ENCODE results near the gene GLB1L2. TPM values are rescaled to one million over a fixed set of nuclear protein-coding genes. Genes with fewer than 3 reads are reported as not detected.

Gene GLB1L2
- total and polyA plus RNA-seq, 2 of the 4 experiments (the other 2 are of a cell fraction) = under 0.01 to 0.26 TPM

DNA sequence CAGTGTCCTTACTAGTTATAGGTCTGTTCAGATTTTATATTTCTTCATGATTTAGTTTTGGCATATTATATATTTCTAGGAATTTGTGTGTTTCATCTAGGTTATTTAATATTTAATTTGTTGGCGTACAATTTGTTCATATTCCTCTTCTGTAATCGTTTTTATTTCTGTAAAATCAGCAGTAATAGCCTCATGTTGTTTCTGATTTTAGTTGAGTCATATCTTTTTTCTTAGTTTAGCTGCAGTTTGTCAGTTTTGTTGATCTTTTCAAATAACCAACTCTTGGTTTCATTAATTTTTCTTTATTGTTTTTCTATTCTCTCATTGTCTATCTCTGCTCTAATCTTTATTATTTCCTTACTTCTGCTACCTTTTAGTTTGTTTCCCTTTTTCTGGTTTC, 20.3 kb downstream of the GLB1L2 start:
- dilution Hi-C loops (cut with HindIII; ENCODE audit: low sequenced_read_pairs, unreplicated experiment) = no loop called here
- in situ Hi-C loops (cut with MboI; ENCODE audit: low sequenced_read_pairs) = no loop called here

More for the DNA sequence above, 20.3 kb downstream of the GLB1L2 start:
- no peak overlapping the region for H4K91ac ChIP-seq (ENCODE audit: insufficient read depth, low read depth, low read length)
- no peak overlapping the region for H3K9ac ChIP-seq (ENCODE audit: low read depth, low read length)
- H3K4me2 ChIP-seq (ENCODE audit: low read depth, low read length) = no peak overlapping the region
- DNase-seq (no peak), ATAC-seq (ENCODE audit: low read depth) (no peak)
- CTCF ChIA-PET = interaction anchor here (0.7 kb wide), 1 partner anchor 14 kb away, joined by 3 read pairs; no protein-coding TSS in a partner anchor
- no peak overlapping the region for H4K5ac ChIP-seq (ENCODE audit: low read depth, low read length)
- H2AFZ ChIP-seq (replicated peaks; ENCODE audit: low read length, poor library complexity) = no peak overlapping the region
- no peak overlapping the region for H2BK20ac ChIP-seq (ENCODE audit: low read depth, low read length)
- intact Hi-C loops (cut with micrococcal nuclease) = no loop called here
- H3K4me3 ChIP-seq (ENCODE audit: insufficient read depth, low read depth, low read length) = no peak overlapping the region
- no peaks in the 10 kb centered on the region for H3K27me3 ChIP-seq (ENCODE audit: control insufficient read depth, insufficient read depth, low read length)
- H3K23ac ChIP-seq (ENCODE audit: low read depth, low read length) = no peak overlapping the region
- no peak overlapping the region for H3K4ac ChIP-seq (ENCODE audit: low read depth, low read length)
- no peaks in the 10 kb centered on the region for H3K9me1 ChIP-seq (ENCODE audit: insufficient read depth, low read length)
- H3K79me1 ChIP-seq (ENCODE audit: low read depth in 1 of 2, low read length in 2 of 2) = no peaks in the 10 kb centered on the region
- TF ChIP-seq NFE2L2 (IDR thresholded peaks at IDR 0.05; ENCODE audit: low read depth, low read length) (no peak), MXI1 (IDR thresholded peaks at IDR 0.05; ENCODE audit: borderline replicate concordance, low read depth, low read length) (no peak), CEBPB (IDR thresholded peaks at IDR 0.05; ENCODE audit: low read depth, low read length) (no peak), CHD1 (IDR thresholded peaks at IDR 0.05; ENCODE audit: low read depth, low read length) (no peak), RFX5 (IDR thresholded peaks at IDR 0.05; ENCODE audit: low read depth, low read length) (no peak), SMC3 (IDR thresholded peaks at IDR 0.05; ENCODE audit: low read depth, low read length) (no peak), FOS (IDR thresholded peaks at IDR 0.05; ENCODE audit: low read depth, low read length) (no peak), MAZ (IDR thresholded peaks at IDR 0.05; ENCODE audit: borderline replicate concordance, low read depth, low read length) (no peak), RAD21 (IDR thresholded peaks at IDR 0.05; ENCODE audit: low read length) (no peak), POLR2A (IDR thresholded peaks at IDR 0.05; ENCODE audit: low read depth, low read length) (no peak), RCOR1 (IDR thresholded peaks at IDR 0.05; ENCODE audit: insufficient replicate concordance, low read length) (no peak), MAFK (IDR thresholded peaks at IDR 0.05; ENCODE audit: low read depth, low read length) (no peak)
- TF ChIP-seq, protein P1, sequence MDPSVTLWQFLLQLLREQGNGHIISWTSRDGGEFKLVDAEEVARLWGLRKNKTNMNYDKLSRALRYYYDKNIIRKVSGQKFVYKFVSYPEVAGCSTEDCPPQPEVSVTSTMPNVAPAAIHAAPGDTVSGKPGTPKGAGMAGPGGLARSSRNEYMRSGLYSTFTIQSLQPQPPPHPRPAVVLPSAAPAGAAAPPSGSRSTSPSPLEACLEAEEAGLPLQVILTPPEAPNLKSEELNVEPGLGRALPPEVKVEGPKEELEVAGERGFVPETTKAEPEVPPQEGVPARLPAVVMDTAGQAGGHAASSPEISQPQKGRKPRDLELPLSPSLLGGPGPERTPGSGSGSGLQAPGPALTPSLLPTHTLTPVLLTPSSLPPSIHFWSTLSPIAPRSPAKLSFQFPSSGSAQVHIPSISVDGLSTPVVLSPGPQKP (IDR thresholded peaks at IDR 0.05; ENCODE audit: borderline replicate concordance, low read depth, low read length) = no peak
- TF ChIP-seq, protein P2, sequence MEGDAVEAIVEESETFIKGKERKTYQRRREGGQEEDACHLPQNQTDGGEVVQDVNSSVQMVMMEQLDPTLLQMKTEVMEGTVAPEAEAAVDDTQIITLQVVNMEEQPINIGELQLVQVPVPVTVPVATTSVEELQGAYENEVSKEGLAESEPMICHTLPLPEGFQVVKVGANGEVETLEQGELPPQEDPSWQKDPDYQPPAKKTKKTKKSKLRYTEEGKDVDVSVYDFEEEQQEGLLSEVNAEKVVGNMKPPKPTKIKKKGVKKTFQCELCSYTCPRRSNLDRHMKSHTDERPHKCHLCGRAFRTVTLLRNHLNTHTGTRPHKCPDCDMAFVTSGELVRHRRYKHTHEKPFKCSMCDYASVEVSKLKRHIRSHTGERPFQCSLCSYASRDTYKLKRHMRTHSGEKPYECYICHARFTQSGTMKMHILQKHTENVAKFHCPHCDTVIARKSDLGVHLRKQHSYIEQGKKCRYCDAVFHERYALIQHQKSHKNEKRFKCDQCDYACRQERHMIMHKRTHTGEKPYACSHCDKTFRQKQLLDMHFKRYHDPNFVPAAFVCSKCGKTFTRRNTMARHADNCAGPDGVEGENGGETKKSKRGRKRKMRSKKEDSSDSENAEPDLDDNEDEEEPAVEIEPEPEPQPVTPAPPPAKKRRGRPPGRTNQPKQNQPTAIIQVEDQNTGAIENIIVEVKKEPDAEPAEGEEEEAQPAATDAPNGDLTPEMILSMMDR (conservative IDR thresholded peaks at IDR 0.05; ENCODE audit: low read depth, low read length) = no peak
- H3K18ac ChIP-seq (ENCODE audit: low read depth, low read length) = no peak overlapping the region
- no peak overlapping the region for H2BK120ac ChIP-seq (ENCODE audit: low read depth, low read length)
- WGBS, 2 experiments (ENCODE audit: extremely low coverage in 2 of 2, insufficient read length in 1 of 2) = no CpG with 5 or more reads among the region's 2 CpGs
- H2AK5ac ChIP-seq (ENCODE audit: low read depth, low read length) = no peak overlapping the region
- no peaks in the 10 kb centered on the region for H4K20me1 ChIP-seq (ENCODE audit: insufficient read depth, low read length)
- POLR2A ChIA-PET (ENCODE audit: unreplicated experiment) = no interaction called here
- H3K4me1 ChIP-seq (ENCODE audit: control insufficient read depth, insufficient read depth, low read length) = no peaks in the 10 kb centered on the region
- no peak overlapping the region for H3K56ac ChIP-seq (ENCODE audit: extremely low read depth, insufficient read depth, low read length)
- no peaks in the 10 kb centered on the region for H3K36me3 ChIP-seq (ENCODE audit: control insufficient read depth, insufficient read depth, low read length)
- BruUV-seq (replicated peaks) = no TSS peak
- no peak overlapping the region for H2BK15ac ChIP-seq (ENCODE audit: low read depth, low read length)
- H2AK9ac ChIP-seq (replicated peaks; ENCODE audit: low read depth, low read length, poor library complexity) = no peak overlapping the region
- no peak overlapping the region for H2BK5ac ChIP-seq (ENCODE audit: low read depth, low read length, poor library complexity, severe bottlenecking)
- no peak overlapping the region for H3K27ac ChIP-seq (ENCODE audit: insufficient read depth, low read length)
- H3K9me3 ChIP-seq (ENCODE audit: control insufficient read depth, insufficient read depth, low read length) = peaks cover 5% of the 10 kb centered on the region; the same call in 1 of the 2 replicates
- H4K8ac ChIP-seq (ENCODE audit: low read depth in 2 of 2, low read length in 2 of 2) = no peak overlapping the region
- no peak overlapping the region for H3K14ac ChIP-seq (replicated peaks; ENCODE audit: low read depth, low read length)
